ENCODE results near the gene WBP1L. TPM values are rescaled to one million over a fixed set of nuclear protein-coding genes. Genes with fewer than 3 reads are reported as not detected.
A peak's percentile ranks its signal among the peaks of the same experiment; 100 is the strongest.

WBP1L gene
- total and polyA plus RNA-seq, 2 of the 13 experiments (the other 11 are each of a cell fraction or from before 2014, with no cell fraction given), result 8.3 to 12.3 TPM

GRCh38 chr10:102713814-102714620 is 29.7 kb upstream of the WBP1L start, which contains the start of gene ARL3 (continued):
- TF ChIP-seq FOXP4 (CRISPR knock-in tag; IDR thresholded peaks at IDR 0.05) (peak; percentile 10; the same call in 1 of the 2 replicates), DRAP1 (CRISPR knock-in tag; IDR thresholded peaks at IDR 0.05) (peak; percentile 53), ZC3H4 (CRISPR knock-in tag; IDR thresholded peaks at IDR 0.05; ENCODE audit: borderline replicate concordance) (no peak), RFX3 (CRISPR knock-in tag; IDR thresholded peaks at IDR 0.05) (peak; percentile 90), MBNL3 (CRISPR knock-in tag; conservative IDR thresholded peaks at IDR 0.05) (no peak), ZNF441 (CRISPR knock-in tag; IDR thresholded peaks at IDR 0.05; ENCODE audit: borderline replicate concordance) (peak; percentile 33), ZBTB3 (CRISPR knock-in tag; IDR thresholded peaks at IDR 0.05; ENCODE audit: borderline replicate concordance, low read depth) (no peak), CHCHD3 (CRISPR knock-in tag; IDR thresholded peaks at IDR 0.05) (0 out of 2 replicates have a peak, but pooled peaks have one; percentile 21), SMARCE1 (IDR thresholded peaks at IDR 0.05; ENCODE audit: borderline replicate concordance) (no peak), MXD3 (CRISPR knock-in tag; IDR thresholded peaks at IDR 0.05) (no peak; the same call in 1 of the 2 replicates), BORCS8-MEF2B (CRISPR knock-in tag; IDR thresholded peaks at IDR 0.05) (0 out of 2 replicates have a peak, but pooled peaks have one; percentile 44), KLF15 (CRISPR knock-in tag; IDR thresholded peaks at IDR 0.05; ENCODE audit: borderline replicate concordance) (peak; percentile 89; the same call in 1 of the 2 replicates), ARNT2 (CRISPR knock-in tag; IDR thresholded peaks at IDR 0.05; ENCODE audit: low read depth) (peak; percentile 59), KLF11 (CRISPR knock-in tag; IDR thresholded peaks at IDR 0.05) (peak; percentile 82; the same call in 1 of the 2 replicates), ZNF382 (CRISPR knock-in tag; IDR thresholded peaks at IDR 0.05; ENCODE audit: borderline replicate concordance) (no peak), ASH2L (IDR thresholded peaks at IDR 0.05; ENCODE audit: insufficient read length, low read depth, low read length) (peak; percentile 78), ZNF644 (CRISPR knock-in tag; IDR thresholded peaks at IDR 0.05; ENCODE audit: low read depth) (no peak), RAD21 (CRISPR knock-in tag; IDR thresholded peaks at IDR 0.05) (peak; percentile 41; the same call in 1 of the 2 replicates), JARID2 (CRISPR knock-in tag; IDR thresholded peaks at IDR 0.05; ENCODE audit: insufficient replicate concordance) (no peak), THAP11 (CRISPR knock-in tag; IDR thresholded peaks at IDR 0.05) (peak; percentile 24; the same call in 1 of the 2 replicates), ZSCAN5A (CRISPR knock-in tag; IDR thresholded peaks at IDR 0.05; ENCODE audit: borderline replicate concordance) (peak; percentile 46; the same call in 1 of the 2 replicates), TCF12 (IDR thresholded peaks at IDR 0.05) (no peak), TCF12 (CRISPR knock-in tag; IDR thresholded peaks at IDR 0.05) (0 out of 2 replicates have a peak, but pooled peaks have one; percentile 26), ZNF256 (CRISPR knock-in tag; conservative IDR thresholded peaks at IDR 0.05) (0 out of 2 replicates have a peak, but pooled peaks have one; percentile 52)
